ENCODE results near the gene OPN4. TPM values are rescaled to one million over a fixed set of nuclear protein-coding genes. Genes with fewer than 3 reads are reported as not detected.

OPN4 gene
- total RNA-seq, 1 donor from 2014 or later, result not detected

GRCh38 chr10:86681722-86682386 lies 27.5 kb downstream of the OPN4 start:
- H3K36me3 Mint-ChIP-seq (ENCODE audit: low read depth, unreplicated experiment), result peaks cover 6% of the 10 kb centered on the region
- no peak for TF ChIP-seq CTCF (IDR thresholded peaks at IDR 0.05; ENCODE audit: insufficient read depth, low read depth, low read length)
- no peak for TF ChIP-seq EZH2 (IDR thresholded peaks at IDR 0.05; ENCODE audit: insufficient read depth, low read length)
- H3K27ac Mint-ChIP-seq (ENCODE audit: unreplicated experiment), result no peak overlapping the region
- Histone ChIP-seq H3K27me3 (ENCODE audit: insufficient read depth, low read length) (peaks cover 2% of the 10 kb centered on the region), H2AFZ (ENCODE audit: low read depth, low read length) (no peak overlapping the region), H3K36me3 (ENCODE audit: insufficient read depth, low read length) (no peaks in the 10 kb centered on the region), H4K20me1 (ENCODE audit: insufficient read depth, low read length) (no peaks in the 10 kb centered on the region), H3K9ac (ENCODE audit: low read length) (no peak overlapping the region), H3K9me3 (ENCODE audit: insufficient read depth, low read depth, low read length) (no peaks in the 10 kb centered on the region), H3K79me2 (ENCODE audit: insufficient read depth, low read length) (no peaks in the 10 kb centered on the region), H3K4me1 (ENCODE audit: insufficient read depth, low read length) (no peaks in the 10 kb centered on the region), H3K4me3 (ENCODE audit: insufficient read depth, low read depth, low read length) (no peak overlapping the region), H3K27ac (ENCODE audit: low read depth, low read length) (no peak overlapping the region), H3K4me2 (ENCODE audit: low read length) (no peak overlapping the region)
- H3K4me1 Mint-ChIP-seq (ENCODE audit: low read depth, unreplicated experiment), result peaks cover 13% of the 10 kb centered on the region
- FAIRE-seq, result no peak
- H3K9me3 Mint-ChIP-seq (ENCODE audit: unreplicated experiment), result no peaks in the 10 kb centered on the region
- peaks cover 19% of the 10 kb centered on the region for H3K27me3 Mint-ChIP-seq (ENCODE audit: low read depth, unreplicated experiment)
- DNase-seq (ENCODE audit: low read depth), result no peak
- H3K4me3 Mint-ChIP-seq (ENCODE audit: unreplicated experiment), result no peak overlapping the region

DNA sequence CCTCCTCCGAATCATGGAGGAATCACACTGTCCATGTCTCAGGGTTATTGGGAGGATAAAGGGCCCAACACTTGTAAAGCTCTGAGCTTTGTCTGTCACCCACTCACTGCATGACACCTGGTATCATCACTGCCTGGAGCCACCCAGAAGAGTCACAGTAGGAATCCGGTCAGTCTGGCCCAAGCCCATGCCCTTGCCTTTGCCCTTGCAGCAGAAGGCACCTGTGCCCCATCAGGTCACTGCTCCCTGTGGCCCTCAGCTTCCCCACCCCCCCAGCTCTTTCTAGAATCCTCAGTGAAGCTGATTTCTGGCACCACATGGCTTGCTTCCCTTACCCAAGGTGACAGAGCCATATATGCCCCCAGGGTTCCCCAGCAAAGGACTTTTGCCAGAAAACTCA lies 28.3 kb downstream of the OPN4 start:
- Histone ChIP-seq H3K4me3 (ENCODE audit: insufficient read depth, low read depth, low read length) (no peak overlapping the region), H4K20me1 (ENCODE audit: insufficient read depth, low read length) (no peaks in the 10 kb centered on the region), H3K4me2 (ENCODE audit: low read length) (no peak overlapping the region), H3K9me3 (ENCODE audit: insufficient read depth, low read depth, low read length) (no peaks in the 10 kb centered on the region), H3K36me3 (ENCODE audit: insufficient read depth, low read length) (no peaks in the 10 kb centered on the region), H3K27ac (ENCODE audit: low read depth, low read length) (no peak overlapping the region), H3K27me3 (ENCODE audit: insufficient read depth, low read length) (peaks cover 2% of the 10 kb centered on the region), H3K4me1 (ENCODE audit: insufficient read depth, low read length) (peaks cover 3% of the 10 kb centered on the region), H3K79me2 (ENCODE audit: insufficient read depth, low read length) (no peaks in the 10 kb centered on the region), H3K9ac (ENCODE audit: low read length) (no peak overlapping the region), H2AFZ (ENCODE audit: low read depth, low read length) (no peak overlapping the region)
- H3K4me1 Mint-ChIP-seq (ENCODE audit: low read depth, unreplicated experiment), result peaks cover 15% of the 10 kb centered on the region
- DNase-seq (ENCODE audit: low read depth) (no peak), FAIRE-seq (no peak)
- H3K4me3 Mint-ChIP-seq (ENCODE audit: unreplicated experiment), result no peak overlapping the region
- no peak for TF ChIP-seq CTCF (IDR thresholded peaks at IDR 0.05; ENCODE audit: insufficient read depth, low read depth, low read length)
- TF ChIP-seq EZH2 (IDR thresholded peaks at IDR 0.05; ENCODE audit: insufficient read depth, low read length), result no peak
- peaks cover 19% of the 10 kb centered on the region for H3K27me3 Mint-ChIP-seq (ENCODE audit: low read depth, unreplicated experiment)
- no peaks in the 10 kb centered on the region for H3K9me3 Mint-ChIP-seq (ENCODE audit: unreplicated experiment)
- no peak overlapping the region for H3K27ac Mint-ChIP-seq (ENCODE audit: unreplicated experiment)
- H3K36me3 Mint-ChIP-seq (ENCODE audit: low read depth, unreplicated experiment), result peaks cover 6% of the 10 kb centered on the region

DNA sequence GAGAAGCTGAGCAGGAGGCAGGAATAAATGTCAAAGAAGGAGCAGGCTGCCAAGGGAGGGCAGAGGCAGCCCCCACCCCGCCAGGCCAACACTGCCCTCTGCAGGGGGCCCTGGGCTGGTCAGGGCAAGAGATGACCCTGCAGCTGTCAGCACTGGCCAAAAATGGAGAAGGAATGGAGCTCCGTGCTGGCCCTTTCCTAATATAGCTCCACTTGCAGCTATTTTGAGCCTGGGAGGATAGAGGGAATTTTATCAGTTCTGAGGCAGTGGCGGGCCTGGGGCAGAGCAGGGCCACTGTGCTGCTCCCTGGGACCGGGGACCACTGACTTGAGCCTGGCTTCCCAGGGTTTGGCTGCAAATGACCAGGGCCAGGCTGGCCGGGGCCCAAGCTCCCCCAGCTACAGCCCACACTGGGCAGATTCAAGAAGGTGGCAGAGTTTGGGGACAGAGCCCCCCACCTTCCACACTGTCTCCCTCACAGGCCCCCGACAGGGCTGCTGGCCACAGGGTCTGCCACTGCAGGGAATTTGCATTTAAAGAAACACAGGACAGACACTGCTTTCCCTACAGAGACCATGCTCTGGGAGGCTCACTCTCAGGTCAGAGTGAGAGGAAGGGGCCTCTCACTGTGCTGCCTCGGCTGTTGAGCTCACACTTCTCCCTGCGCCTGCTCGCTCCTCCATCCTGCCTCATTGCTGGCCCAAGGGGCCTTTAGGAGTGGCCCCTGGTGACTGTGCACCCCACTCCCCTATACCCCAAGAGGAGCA lies 30.2 kb downstream of the OPN4 start:
- Histone ChIP-seq H3K9me3 (ENCODE audit: insufficient read depth, low read depth, low read length) (no peaks in the 10 kb centered on the region), H3K4me3 (ENCODE audit: insufficient read depth, low read depth, low read length) (no peak overlapping the region), H2AFZ (ENCODE audit: low read depth, low read length) (no peak overlapping the region), H3K27me3 (ENCODE audit: insufficient read depth, low read length) (peaks cover 2% of the 10 kb centered on the region), H3K79me2 (ENCODE audit: insufficient read depth, low read length) (no peaks in the 10 kb centered on the region), H3K36me3 (ENCODE audit: insufficient read depth, low read length) (no peaks in the 10 kb centered on the region), H3K4me2 (ENCODE audit: low read length) (no peak overlapping the region), H4K20me1 (ENCODE audit: insufficient read depth, low read length) (no peaks in the 10 kb centered on the region), H3K9ac (ENCODE audit: low read length) (no peak overlapping the region), H3K4me1 (ENCODE audit: insufficient read depth, low read length) (peaks cover 14% of the 10 kb centered on the region), H3K27ac (ENCODE audit: low read depth, low read length) (no peak overlapping the region)
- DNase-seq (ENCODE audit: low read depth), result no peak
- TF ChIP-seq EZH2 (IDR thresholded peaks at IDR 0.05; ENCODE audit: insufficient read depth, low read length) (no peak), CTCF (IDR thresholded peaks at IDR 0.05; ENCODE audit: insufficient read depth, low read depth, low read length) (no peak)
- no peaks in the 10 kb centered on the region for H3K9me3 Mint-ChIP-seq (ENCODE audit: unreplicated experiment)
- no peak for FAIRE-seq
- peaks cover 14% of the 10 kb centered on the region for H3K27me3 Mint-ChIP-seq (ENCODE audit: low read depth, unreplicated experiment)
- peaks cover 30% of the 10 kb centered on the region for H3K4me1 Mint-ChIP-seq (ENCODE audit: low read depth, unreplicated experiment)
- H3K36me3 Mint-ChIP-seq (ENCODE audit: low read depth, unreplicated experiment), result peaks cover 6% of the 10 kb centered on the region
- no peak overlapping the region for H3K27ac Mint-ChIP-seq (ENCODE audit: unreplicated experiment)
- no peak overlapping the region for H3K4me3 Mint-ChIP-seq (ENCODE audit: unreplicated experiment)

Data from astrocyte (in vitro differentiated cells and primary cell).